HG03342 (cell line): Measurements from ENCODE around the gene VDAC1.
"Not testable (repeated sequence)": the region's sequence is repeated elsewhere in the genome, so short reads cannot be mapped to it uniquely, and the experiment has no call there.

Experiments
- ATAC-seq: cut with Tn5 transposase; IDR thresholded peaks from one replicate; pipeline ENCODE4 v1.9.1; 2021; ENCODE audit warnings: mild to moderate bottlenecking, moderate library complexity; ENCODE audit not compliant: unreplicated experiment

The VDAC1 gene

DNA sequence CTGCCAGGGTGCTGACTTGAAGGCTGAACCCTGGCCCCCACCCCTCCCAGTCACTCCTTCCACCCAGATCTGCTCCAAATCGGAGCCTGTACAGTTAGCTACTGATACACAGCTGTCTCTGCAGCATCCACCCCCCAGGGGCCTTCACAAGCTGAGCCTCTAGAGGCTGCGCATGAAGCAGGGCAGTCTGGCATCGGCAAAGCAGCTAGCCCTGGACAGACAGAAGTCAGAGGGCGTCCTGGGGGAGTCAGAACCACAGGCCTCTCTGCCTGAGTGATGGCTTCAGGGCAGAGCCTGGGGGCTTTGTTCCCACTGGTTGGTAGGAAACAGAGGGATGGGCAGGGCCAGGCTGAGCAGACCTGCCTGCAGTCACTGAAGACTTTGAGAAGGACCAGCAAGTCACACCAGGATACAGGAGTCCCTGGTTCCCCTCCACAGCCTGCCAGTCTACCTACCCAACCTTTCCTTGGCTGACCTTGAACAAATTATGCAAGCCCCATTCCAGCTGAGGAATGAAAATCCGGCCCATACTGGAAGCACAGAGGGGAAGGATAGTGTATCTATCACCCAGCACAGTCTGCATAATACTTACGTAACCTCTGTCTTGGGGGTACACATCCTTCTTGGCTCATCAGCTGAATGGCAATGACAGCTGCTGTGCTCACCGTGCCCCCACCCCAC is 8.8 kb downstream of the VDAC1 start:
- no peak for ATAC-seq

DNA sequence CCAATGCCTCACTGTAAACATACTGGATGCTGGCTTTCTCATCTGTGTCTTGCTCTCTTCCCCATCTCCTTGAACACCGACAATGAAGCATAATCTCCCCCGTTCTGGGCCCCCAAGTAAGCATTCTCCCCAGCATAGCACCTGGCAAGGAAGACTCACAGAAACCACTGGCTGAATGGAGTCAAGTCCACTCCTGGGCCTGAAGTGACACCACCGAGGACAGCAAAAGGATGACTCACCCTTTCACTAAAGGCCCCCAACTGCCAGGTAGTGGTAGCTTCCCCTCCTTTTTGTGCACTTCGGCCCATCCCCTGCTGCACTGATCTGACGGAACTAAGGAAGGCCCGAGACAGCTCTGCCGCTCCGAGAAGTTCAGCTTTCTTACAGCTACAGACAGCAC is 9.4 kb downstream of the VDAC1 start:
- no peak for ATAC-seq

DNA sequence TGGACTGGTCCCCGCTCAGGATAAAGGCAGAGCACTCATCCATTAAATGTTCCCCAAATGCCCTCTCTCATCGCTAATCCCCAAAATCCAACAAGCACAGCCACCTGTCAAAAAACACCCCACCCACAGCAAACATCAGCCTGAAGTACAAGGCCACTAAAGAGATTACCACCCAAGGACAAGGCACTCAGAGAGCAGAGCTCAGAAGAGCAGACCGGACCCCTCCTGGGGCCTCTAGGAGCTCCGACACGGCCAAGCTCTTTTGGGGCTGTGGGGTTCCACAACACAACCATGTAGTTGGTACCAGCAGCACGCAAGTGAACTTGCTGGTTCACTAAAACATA is 9.8 kb downstream of the VDAC1 start:
- ATAC-seq = no peak

DNA sequence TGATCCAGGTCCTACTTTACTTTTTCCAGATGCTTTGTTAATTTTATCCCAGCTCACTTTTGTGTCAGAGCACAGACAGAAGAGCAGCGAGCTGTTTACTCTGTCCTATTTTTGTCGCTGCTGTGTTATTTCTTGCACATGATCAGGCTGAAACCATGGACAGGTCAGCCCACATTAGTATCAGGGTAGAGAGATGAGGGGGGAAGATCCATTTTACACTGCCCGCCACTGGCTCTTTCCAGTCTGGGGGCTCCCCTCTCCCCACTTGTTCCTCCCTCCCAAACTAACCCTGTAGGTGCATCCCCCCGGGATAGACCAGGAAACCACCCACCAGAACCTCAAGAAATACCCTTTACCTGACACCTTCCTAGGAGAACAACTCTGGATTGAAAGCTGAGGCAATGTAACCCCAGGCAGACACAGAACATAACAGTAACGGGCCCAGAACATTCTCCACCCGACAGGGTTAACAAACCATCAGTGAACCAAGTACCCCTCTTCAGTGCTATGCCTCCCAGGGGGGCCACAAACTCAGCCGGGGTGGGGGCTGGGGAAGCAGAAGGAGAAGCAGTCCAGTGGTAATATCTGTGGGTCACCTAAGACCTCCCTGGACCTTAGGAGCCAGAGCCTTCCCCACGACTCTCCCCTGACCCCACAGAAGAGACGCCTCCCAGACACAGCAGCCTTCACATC is 10.3 kb downstream of the VDAC1 start:
- no peak for ATAC-seq

- no peak for ATAC-seq
Observed at GRCh38 chr5:133993185-133993936, 11.4 kb downstream of the VDAC1 start.

GRCh38 chr5:133992429-133993155 is 12.2 kb downstream of the VDAC1 start:
- no peak for ATAC-seq

DNA sequence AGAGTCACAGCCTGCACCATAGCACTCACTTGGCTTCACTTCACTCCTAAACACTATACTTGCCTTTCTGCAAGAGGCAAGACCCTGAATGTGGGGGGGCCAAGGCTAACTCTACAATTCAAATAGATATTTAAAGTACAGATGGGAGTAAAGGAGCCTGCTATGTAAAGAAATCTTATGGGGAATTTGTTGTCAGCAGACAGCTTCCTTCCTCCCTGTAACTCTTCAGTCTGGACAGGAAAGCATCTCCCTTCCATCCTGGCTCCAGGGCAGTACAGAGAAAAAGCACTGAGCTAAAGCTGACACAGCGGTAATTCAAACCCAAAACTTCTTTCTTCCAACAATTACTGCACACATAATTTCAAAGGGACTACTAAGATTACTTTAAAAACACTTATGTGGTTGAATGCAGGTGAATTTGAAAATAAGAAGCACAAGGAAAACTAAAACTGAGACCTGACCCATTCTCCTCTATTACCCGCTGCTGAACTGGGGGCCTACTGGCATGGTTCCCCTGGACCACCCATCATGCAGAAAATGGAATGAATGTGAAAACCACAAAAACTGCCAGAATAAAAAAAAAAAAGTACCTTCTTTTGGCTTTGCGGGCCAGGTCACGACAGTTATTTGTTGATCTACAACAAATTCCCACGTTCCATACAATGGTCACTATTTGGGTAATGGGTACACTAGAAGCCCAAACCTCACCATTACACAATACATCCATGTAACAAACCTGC is 13.4 kb downstream of the VDAC1 start:
- ATAC-seq = no peak

DNA sequence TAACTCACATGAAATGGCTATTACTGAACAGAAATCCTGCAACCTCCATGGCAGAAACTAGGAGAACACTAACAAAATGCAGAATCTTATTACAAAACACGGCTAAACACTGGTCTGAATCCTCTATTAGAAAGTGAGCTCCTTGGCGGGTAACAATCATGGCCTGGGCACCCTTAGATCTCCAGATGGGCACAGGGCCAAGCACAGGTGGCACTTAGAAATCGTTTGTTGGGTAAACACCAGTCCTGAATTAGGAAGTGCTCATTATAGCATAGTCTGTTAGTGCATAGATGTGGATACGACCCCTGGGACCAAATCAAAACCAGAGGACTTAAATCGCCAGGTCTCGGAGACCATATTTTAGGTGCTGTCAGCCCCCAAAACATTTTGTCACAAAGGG is 14.4 kb downstream of the VDAC1 start:
- no peak for ATAC-seq

- no peak for ATAC-seq
Observed at GRCh38 chr5:133985540-133986180, 19.1 kb downstream of the VDAC1 start.

- no peak for ATAC-seq
Observed at GRCh38 chr5:133983674-133984073, 21.1 kb downstream of the VDAC1 start.

- ATAC-seq = no peak
Observed at GRCh38 chr5:133981714-133982113, 23.1 kb downstream of the VDAC1 start.

DNA sequence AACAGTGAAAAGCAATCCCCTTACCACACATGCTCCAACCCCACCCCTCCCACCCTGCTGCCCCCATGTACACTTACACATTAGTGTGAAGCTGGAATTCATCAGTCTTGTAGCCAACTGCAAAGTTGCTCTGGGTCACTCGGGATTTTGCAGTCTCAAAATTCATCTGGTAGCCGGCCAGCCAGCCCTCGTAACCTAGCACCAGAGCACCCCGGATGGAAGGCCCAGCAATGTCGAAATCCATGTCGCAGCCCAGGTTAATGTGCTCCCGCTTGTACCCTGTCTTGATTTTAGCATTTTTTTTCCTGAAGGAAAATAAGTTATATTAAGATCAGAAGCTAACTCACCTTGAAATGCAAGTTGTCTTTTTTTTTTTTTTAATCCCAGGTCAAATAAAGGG is 24.1 kb downstream of the VDAC1 start:
- no peak for ATAC-seq

GRCh38 chr5:133978943-133979342 is 25.8 kb downstream of the VDAC1 start:
- ATAC-seq = no peak

- ATAC-seq = no peak
Observed at GRCh38 chr5:133977858-133978257, 26.9 kb downstream of the VDAC1 start.

GRCh38 chr5:133977161-133977787 is 27.5 kb downstream of the VDAC1 start:
- no peak for ATAC-seq

GRCh38 chr5:133975546-133975945 is 29.2 kb downstream of the VDAC1 start:
- not testable (repeated sequence) for ATAC-seq

DNA sequence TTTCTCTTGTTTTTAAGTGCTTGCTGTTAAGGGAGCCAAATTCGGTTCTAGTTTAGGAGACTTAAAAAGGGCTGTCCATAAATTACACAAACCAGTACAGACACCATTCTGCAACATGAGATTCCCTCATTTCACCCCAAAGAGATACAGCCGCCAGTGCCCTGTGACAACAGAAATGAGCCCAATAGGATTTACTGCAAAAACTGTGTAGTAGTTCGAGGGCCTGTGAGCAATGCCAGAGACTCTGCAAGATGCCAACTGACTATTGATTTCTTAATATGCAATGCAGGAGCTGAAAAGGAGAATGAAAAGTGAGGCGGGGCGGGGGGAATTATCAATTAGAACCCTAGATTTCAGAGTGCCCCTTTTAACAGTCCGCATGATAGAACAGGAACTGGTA is 30.6 kb downstream of the VDAC1 start:
- no peak for ATAC-seq

- no peak for ATAC-seq
Observed at GRCh38 chr5:133970325-133970909, 34.4 kb downstream of the VDAC1 start.

DNA sequence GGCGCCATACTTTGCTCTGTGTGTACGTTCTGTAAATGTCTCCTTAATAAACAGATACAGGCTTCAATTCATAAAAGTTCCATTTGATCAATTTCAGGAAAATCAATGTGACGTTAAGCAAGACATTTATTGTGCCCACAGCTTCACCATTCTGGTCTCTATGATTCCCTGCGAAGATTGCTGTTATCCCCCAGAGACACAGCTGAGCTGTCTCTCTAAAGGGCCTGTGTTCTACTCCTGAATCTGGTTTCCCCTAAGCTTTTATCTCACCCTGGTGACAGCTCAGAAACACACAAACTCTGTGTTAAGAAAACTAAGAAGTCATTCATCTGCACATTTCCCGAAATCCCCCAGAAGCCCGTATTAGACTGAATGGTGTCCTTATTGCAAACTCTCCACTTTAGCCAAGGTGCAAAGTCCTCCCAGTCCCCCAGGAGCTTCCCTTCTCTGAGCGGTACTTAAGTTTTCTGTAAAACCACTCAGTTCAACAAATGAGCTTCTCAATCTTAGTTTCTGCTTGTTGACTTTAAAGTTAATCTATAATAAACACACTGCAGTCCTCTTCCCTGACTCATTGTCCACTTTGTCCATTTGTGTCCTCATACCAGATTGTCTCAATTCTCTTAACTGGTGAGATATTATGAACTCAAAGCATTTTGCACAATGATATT is 35.0 kb downstream of the VDAC1 start:
- ATAC-seq = no peak
